ENCODE results near the gene FKBP1A.

DNA sequence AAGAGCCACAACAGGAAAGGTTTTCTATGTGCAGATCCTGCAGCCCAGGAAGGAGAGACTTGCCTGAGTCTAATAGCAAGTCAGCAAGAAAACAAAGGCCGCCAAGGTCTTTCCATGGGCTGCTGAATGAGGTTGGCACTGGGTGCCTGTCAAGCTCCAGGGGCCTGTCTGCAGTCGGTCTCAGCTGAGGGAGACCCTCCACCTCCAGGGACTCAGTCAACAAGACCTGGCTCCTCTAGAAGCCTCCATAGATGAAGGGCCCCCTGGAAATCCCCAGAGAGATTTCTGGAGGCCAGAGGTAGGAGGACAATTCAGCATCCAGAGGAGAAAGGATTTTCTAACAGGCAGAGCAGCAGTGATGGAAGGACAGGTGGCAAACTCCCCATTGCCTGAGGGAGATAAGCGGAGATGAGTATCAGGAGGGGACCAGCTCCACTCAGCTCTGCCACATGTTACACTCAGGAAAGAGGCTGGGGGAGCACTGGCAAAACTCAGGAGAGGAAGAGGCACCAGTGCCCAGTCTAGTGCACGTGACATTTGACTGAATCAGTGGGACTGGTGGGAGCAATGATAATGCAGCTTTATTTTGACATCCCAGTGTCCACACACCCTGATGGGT, 33.5 kb upstream of the FKBP1A start:
- TF ChIP-seq POLR2A (IDR thresholded peaks at IDR 0.05; ENCODE audit: low read length), result no peak
- TF ChIP-seq GATA1 (IDR thresholded peaks at IDR 0.05; ENCODE audit: low read depth, low read length), result no peak
